ENCODE data around the gene FOXB2. TPM values are rescaled to one million over a fixed set of nuclear protein-coding genes. Genes with fewer than 3 reads are reported as not detected.
"Not testable (repeated sequence)": the region's sequence is repeated elsewhere in the genome, so short reads cannot be mapped to it uniquely, and the experiment has no call there.

Gene FOXB2
- not detected in 2 replicates for total RNA-seq

GRCh38 chr9:77019236-77019925 is at the start of gene FOXB2:
Gene FOXB2 (plus strand): TSS chr9:77019655. CDS start chr9:77019655, 0 bp downstream.
- Mint-ChIP-seq H3K27me3 (ENCODE audit: low read depth) (peaks cover 81% of the 10 kb centered on the region), H3K36me3 (ENCODE audit: low read depth) (peaks cover 3% of the 10 kb centered on the region), H3K27ac (peak within 1 kb of the TSS; percentile 46), H3K9me3 (no peaks in the 10 kb centered on the region), H3K4me3 (ENCODE audit: low read depth) (no peak within 1 kb of the TSS), H3K4me1 (ENCODE audit: low read depth) (peaks cover 12% of the 10 kb centered on the region)
- intact Hi-C loops (cut with micrococcal nuclease) = no loop called here
- DNase-seq (ENCODE audit: low spot score) = no peak

- H3K27me3 Mint-ChIP-seq (ENCODE audit: low read depth) = no peaks in the 10 kb centered on the region
- H3K4me1 Mint-ChIP-seq (ENCODE audit: low read depth) = no peaks in the 10 kb centered on the region
- no peak for DNase-seq (ENCODE audit: low spot score)
- H3K27ac Mint-ChIP-seq = no peak overlapping the region
- H3K36me3 Mint-ChIP-seq (ENCODE audit: low read depth) = no peaks in the 10 kb centered on the region
- intact Hi-C loops (cut with micrococcal nuclease) = no loop called here
- no peak overlapping the region for H3K4me3 Mint-ChIP-seq (ENCODE audit: low read depth)
- no peaks in the 10 kb centered on the region for H3K9me3 Mint-ChIP-seq
These were observed 49.7 kb upstream of the FOXB2 start for GRCh38 chr9:76969716-76970115.

GRCh38 chr9:76978831-76979230 is 40.6 kb upstream of the FOXB2 start:
- H3K27ac Mint-ChIP-seq; H3K36me3 Mint-ChIP-seq (ENCODE audit: low read depth); DNase-seq (ENCODE audit: low spot score); H3K27me3 Mint-ChIP-seq (ENCODE audit: low read depth); intact Hi-C loops (cut with micrococcal nuclease); H3K4me1 Mint-ChIP-seq (ENCODE audit: low read depth); H3K9me3 Mint-ChIP-seq; H3K4me3 Mint-ChIP-seq (ENCODE audit: low read depth): not testable (repeated sequence)

- Mint-ChIP-seq H3K36me3 (ENCODE audit: low read depth) (no peaks in the 10 kb centered on the region), H3K4me1 (ENCODE audit: low read depth) (no peaks in the 10 kb centered on the region), H3K27me3 (ENCODE audit: low read depth) (no peaks in the 10 kb centered on the region), H3K27ac (no peak overlapping the region), H3K9me3 (no peaks in the 10 kb centered on the region), H3K4me3 (ENCODE audit: low read depth) (no peak overlapping the region)
- no peak for DNase-seq (ENCODE audit: low spot score)
- intact Hi-C loops (cut with micrococcal nuclease) = no loop called here
These were observed 38.9 kb upstream of the FOXB2 start for GRCh38 chr9:76980566-76980965.

- no peak overlapping the region for H3K4me3 Mint-ChIP-seq (ENCODE audit: low read depth)
- no peaks in the 10 kb centered on the region for H3K4me1 Mint-ChIP-seq (ENCODE audit: low read depth)
- H3K9me3 Mint-ChIP-seq = no peaks in the 10 kb centered on the region
- no peaks in the 10 kb centered on the region for H3K27me3 Mint-ChIP-seq (ENCODE audit: low read depth)
- no peaks in the 10 kb centered on the region for H3K36me3 Mint-ChIP-seq (ENCODE audit: low read depth)
- no peak for DNase-seq (ENCODE audit: low spot score)
- intact Hi-C loops (cut with micrococcal nuclease) = no loop called here
- no peak overlapping the region for H3K27ac Mint-ChIP-seq
These were observed 35.0 kb upstream of the FOXB2 start for GRCh38 chr9:76984486-76984885.

GRCh38 chr9:76985581-76985980 is 33.9 kb upstream of the FOXB2 start:
- intact Hi-C loops (cut with micrococcal nuclease) = no loop called here

GRCh38 chr9:76987594-76988200 is 31.8 kb upstream of the FOXB2 start:
- H3K27ac Mint-ChIP-seq = no peak overlapping the region
- intact Hi-C loops (cut with micrococcal nuclease) = no loop called here
- no peak for DNase-seq (ENCODE audit: low spot score)
- H3K4me1 Mint-ChIP-seq (ENCODE audit: low read depth) = no peaks in the 10 kb centered on the region
- H3K4me3 Mint-ChIP-seq (ENCODE audit: low read depth) = no peak overlapping the region
- H3K27me3 Mint-ChIP-seq (ENCODE audit: low read depth) = no peaks in the 10 kb centered on the region
- no peaks in the 10 kb centered on the region for H3K36me3 Mint-ChIP-seq (ENCODE audit: low read depth)
- no peaks in the 10 kb centered on the region for H3K9me3 Mint-ChIP-seq

More at GRCh38 chr9:76985581-76985980, 33.9 kb upstream of the FOXB2 start:
- no peak for DNase-seq (ENCODE audit: low spot score)
- no peaks in the 10 kb centered on the region for H3K9me3 Mint-ChIP-seq
- H3K4me3 Mint-ChIP-seq (ENCODE audit: low read depth) = no peak overlapping the region
- no peaks in the 10 kb centered on the region for H3K4me1 Mint-ChIP-seq (ENCODE audit: low read depth)
- no peaks in the 10 kb centered on the region for H3K27me3 Mint-ChIP-seq (ENCODE audit: low read depth)
- no peak overlapping the region for H3K27ac Mint-ChIP-seq
- H3K36me3 Mint-ChIP-seq (ENCODE audit: low read depth) = no peaks in the 10 kb centered on the region

GRCh38 chr9:76988941-76989340 is 30.5 kb upstream of the FOXB2 start:
- Mint-ChIP-seq H3K4me1 (ENCODE audit: low read depth) (no peaks in the 10 kb centered on the region), H3K9me3 (no peaks in the 10 kb centered on the region), H3K27ac (no peak overlapping the region), H3K27me3 (ENCODE audit: low read depth) (no peaks in the 10 kb centered on the region), H3K4me3 (ENCODE audit: low read depth) (no peak overlapping the region), H3K36me3 (ENCODE audit: low read depth) (no peaks in the 10 kb centered on the region)
- DNase-seq (ENCODE audit: low spot score) = no peak
- intact Hi-C loops (cut with micrococcal nuclease) = no loop called here

- Mint-ChIP-seq H3K9me3 (no peaks in the 10 kb centered on the region), H3K4me1 (ENCODE audit: low read depth) (no peaks in the 10 kb centered on the region), H3K27me3 (ENCODE audit: low read depth) (no peaks in the 10 kb centered on the region), H3K27ac (no peak overlapping the region), H3K4me3 (ENCODE audit: low read depth) (no peak overlapping the region), H3K36me3 (ENCODE audit: low read depth) (no peaks in the 10 kb centered on the region)
- DNase-seq (ENCODE audit: low spot score) = no peak
- intact Hi-C loops (cut with micrococcal nuclease) = no loop called here
These were observed 30.0 kb upstream of the FOXB2 start for GRCh38 chr9:76989501-76989900.

- Mint-ChIP-seq H3K27me3 (ENCODE audit: low read depth) (peaks cover 2% of the 10 kb centered on the region), H3K9me3 (no peaks in the 10 kb centered on the region), H3K4me1 (ENCODE audit: low read depth) (no peaks in the 10 kb centered on the region), H3K27ac (no peak overlapping the region), H3K36me3 (ENCODE audit: low read depth) (no peaks in the 10 kb centered on the region), H3K4me3 (ENCODE audit: low read depth) (no peak overlapping the region)
- DNase-seq (ENCODE audit: low spot score) = no peak
- intact Hi-C loops (cut with micrococcal nuclease) = no loop called here
These were observed 22.8 kb upstream of the FOXB2 start for GRCh38 chr9:76996700-76997099.

- no peaks in the 10 kb centered on the region for H3K9me3 Mint-ChIP-seq
- H3K36me3 Mint-ChIP-seq (ENCODE audit: low read depth) = no peaks in the 10 kb centered on the region
- intact Hi-C loops (cut with micrococcal nuclease) = no loop called here
- H3K4me1 Mint-ChIP-seq (ENCODE audit: low read depth) = no peaks in the 10 kb centered on the region
- H3K27ac Mint-ChIP-seq = no peak overlapping the region
- peaks cover 9% of the 10 kb centered on the region for H3K27me3 Mint-ChIP-seq (ENCODE audit: low read depth)
- H3K4me3 Mint-ChIP-seq (ENCODE audit: low read depth) = no peak overlapping the region
- DNase-seq (ENCODE audit: low spot score) = no peak
These were observed 20.2 kb upstream of the FOXB2 start for GRCh38 chr9:76999261-76999660.

GRCh38 chr9:77000330-77000729 is 19.1 kb upstream of the FOXB2 start:
- Mint-ChIP-seq H3K9me3 (no peaks in the 10 kb centered on the region), H3K27ac (no peak overlapping the region), H3K27me3 (ENCODE audit: low read depth) (peaks cover 9% of the 10 kb centered on the region), H3K4me3 (ENCODE audit: low read depth) (no peak overlapping the region), H3K4me1 (ENCODE audit: low read depth) (no peaks in the 10 kb centered on the region), H3K36me3 (ENCODE audit: low read depth) (no peaks in the 10 kb centered on the region)
- intact Hi-C loops (cut with micrococcal nuclease) = no loop called here
- DNase-seq (ENCODE audit: low spot score) = no peak

GRCh38 chr9:77003366-77003765 is 16.1 kb upstream of the FOXB2 start:
- Mint-ChIP-seq H3K27ac (no peak overlapping the region), H3K4me1 (ENCODE audit: low read depth) (no peaks in the 10 kb centered on the region), H3K4me3 (ENCODE audit: low read depth) (no peak overlapping the region), H3K27me3 (ENCODE audit: low read depth) (peaks cover 13% of the 10 kb centered on the region), H3K9me3 (no peaks in the 10 kb centered on the region), H3K36me3 (ENCODE audit: low read depth) (no peaks in the 10 kb centered on the region)
- intact Hi-C loops (cut with micrococcal nuclease) = no loop called here
- no peak for DNase-seq (ENCODE audit: low spot score)

Data from activated T-helper 2 cell treated with anti-CD3 and anti-CD28 coated beads, Interferon-gamma antibody, Interleukin-2, Interleukin-4, amounts not matched to agents 10 μg/mL and 5 μg/mL and 100 μg/mL, durations not matched to agents 14 hours and 24 hours and 36 hours (primary cell).